HepG2 (cell line): ENCODE results near the gene ANKS4B. TPM values are rescaled to one million over a fixed set of nuclear protein-coding genes. Genes with fewer than 3 reads are reported as not detected.

Source experiments
- AKNA ChIP-seq: sonication (generic); formaldehyde crosslinking; IDR thresholded peaks from 2 replicates; pipeline ENCODE4 v1.4.0; 2020; ENCODE audit warnings: missing genetic modification reagents, borderline replicate concordance
- ETV5 ChIP-seq: IDR thresholded peaks from 2 replicates; pipeline ENCODE4 v1.6.1; 2018; ENCODE audit warnings: missing biosample characterization, missing genetic modification reagents, inconsistent platforms, borderline replicate concordance
- EZH2 ChIP-seq: conservative IDR thresholded peaks from 2 replicates; pipeline ENCODE4 v1.6.1; 2012; ENCODE audit warnings: mild to moderate bottlenecking, low read depth, low read length, moderate library complexity
- GLMP ChIP-seq: sonication (generic); formaldehyde crosslinking; IDR thresholded peaks from 2 replicates; pipeline ENCODE4 v1.9.0; 2021; ENCODE audit warnings: missing genetic modification reagents, mild to moderate bottlenecking, borderline replicate concordance
- HES4 ChIP-seq: sonication (generic); formaldehyde crosslinking; IDR thresholded peaks from 2 replicates; pipeline ENCODE4 v1.9.0; 2021; ENCODE audit warnings: mild to moderate bottlenecking, missing genetic modification reagents, borderline replicate concordance
- IRX3 ChIP-seq: sonication (generic); formaldehyde crosslinking; IDR thresholded peaks from 2 replicates; pipeline ENCODE4 v1.8.1; 2023; ENCODE audit warnings: mild to moderate bottlenecking, low read depth, missing genetic modification reagents, borderline replicate concordance
- KAT2B ChIP-seq: fragments of 150-350 bp; IDR thresholded peaks from 2 replicates; pipeline ENCODE4 v1.6.1; 2014; ENCODE audit warnings: low read depth, low read length, borderline replicate concordance
- MAFK ChIP-seq, 2 experiments: IDR thresholded peaks in 1 of 2; conservative IDR thresholded peaks in 1 of 2; 2 replicates each; pipeline ENCODE4 v1.6.1; 2011; ENCODE audit warnings: improper control_type of control experiment in 2 of 2, low read length in 2 of 2
- MTERF4 ChIP-seq: sonication (generic); formaldehyde crosslinking; IDR thresholded peaks from 2 replicates; pipeline ENCODE4 v1.8.0; 2023; ENCODE audit warnings: mild to moderate bottlenecking, missing genetic modification reagents
- MXI1 ChIP-seq: IDR thresholded peaks from 3 replicates; pipeline ENCODE4 v1.6.1; 2012; ENCODE audit warnings: low read depth, low read length, inconsistent platforms, borderline replicate concordance
- NCOA2 ChIP-seq: sonication (generic); formaldehyde crosslinking; IDR thresholded peaks from 2 replicates; pipeline ENCODE4 v1.8.0; 2022; ENCODE audit warnings: inconsistent platforms
- NR3C1 ChIP-seq: sonication (generic); formaldehyde crosslinking; IDR thresholded peaks from 2 replicates; pipeline ENCODE4 v1.4.0; 2020; ENCODE audit warnings: missing genetic modification reagents
- PAWR ChIP-seq: sonication (generic); formaldehyde crosslinking; IDR thresholded peaks from 2 replicates; pipeline ENCODE4 v1.4.0; 2020; ENCODE audit warnings: missing genetic modification reagents, mild to moderate bottlenecking, borderline replicate concordance
- PHF5A ChIP-seq: IDR thresholded peaks from one replicate; pipeline ENCODE4 v1.6.1; 2018; ENCODE audit warnings: low read depth, missing genetic modification reagents; ENCODE audit not compliant: unreplicated experiment
- REL ChIP-seq: sonication (generic); formaldehyde crosslinking; conservative IDR thresholded peaks from 2 replicates; pipeline ENCODE4 v1.8.0; 2022; ENCODE audit warnings: mild to moderate bottlenecking, missing genetic modification reagents, moderate library complexity
- SOX5 ChIP-seq: IDR thresholded peaks from 2 replicates; pipeline ENCODE4 v1.6.1; 2016; ENCODE audit warnings: borderline replicate concordance
- TBL1XR1 ChIP-seq: fragments of 150-350 bp; IDR thresholded peaks from 2 replicates; pipeline ENCODE4 v1.6.1; 2014; ENCODE audit warnings: borderline replicate concordance, low read length; ENCODE audit not compliant: partially characterized antibody
- TGIF2 ChIP-seq: IDR thresholded peaks from 2 replicates; pipeline ENCODE4 v1.6.1; 2016; ENCODE audit warnings: control low read depth, missing compliant biosample characterization
- YY1 ChIP-seq: IDR thresholded peaks from 2 replicates; pipeline ENCODE4 v1.6.1; 2011; ENCODE audit warnings: low read length, low read depth, moderate library complexity, mild to moderate bottlenecking; ENCODE audit not compliant: insufficient read depth, insufficient replicate concordance
- ZNF180 ChIP-seq: sonication (generic); formaldehyde crosslinking; IDR thresholded peaks from 2 replicates; pipeline ENCODE4 v1.4.0; 2020; ENCODE audit warnings: low read depth, missing genetic modification reagents, borderline replicate concordance
- ZNF20 ChIP-seq: sonication (generic); formaldehyde crosslinking; IDR thresholded peaks from 2 replicates; pipeline ENCODE4 v1.4.0; 2020; ENCODE audit warnings: mild to moderate bottlenecking, moderate library complexity, missing genetic modification reagents
- ZNF556 ChIP-seq: sonication (generic); formaldehyde crosslinking; IDR thresholded peaks from 2 replicates; pipeline ENCODE4 v1.4.0; 2020; ENCODE audit warnings: mild to moderate bottlenecking, missing genetic modification reagents, borderline replicate concordance
- ZNF598 ChIP-seq: sonication (generic); formaldehyde crosslinking; IDR thresholded peaks from 2 replicates; pipeline ENCODE4 v1.5.1; 2020; ENCODE audit warnings: mild to moderate bottlenecking, missing genetic modification reagents, borderline replicate concordance
- ZZZ3 ChIP-seq: sonication (generic); formaldehyde crosslinking; IDR thresholded peaks from 2 replicates; pipeline ENCODE4 v1.4.0; 2020; ENCODE audit warnings: missing genetic modification reagents, mild to moderate bottlenecking, borderline replicate concordance
- polyA plus RNA-seq, 8 experiments: library from polyadenylated mRNA; depleted of rRNA in 3 of 8; stranded (reverse) in 7 of 8; unstranded in 1 of 8; fragments of >200 nt; fragmentation: Illumina TruSeq in 4 of 8; extraction: Trizol in 4 of 8; gene quantifications; 2 replicates each; pipeline versions ENCODE4 v1.2.1 to v1.2.3, GENCODE V29; 2011 to 2016; ENCODE audit warnings: low read depth in 4 of 8, missing spikeins in 1 of 8, mixed read lengths in 1 of 8; ENCODE audit not compliant: insufficient read depth in 1 of 8
- total RNA-seq, 5 experiments: library from RNA; depleted of rRNA; stranded (reverse); fragments of >200 nt; fragmentation: Illumina TruSeq; extraction: Trizol; gene quantifications; 2 replicates each; pipeline ENCODE4 v1.2.3, GENCODE V29; 2016; ENCODE audit warnings: low read depth in 1 of 5
- TF ChIP-seq, protein P1 (sequence below): sonication (generic); formaldehyde crosslinking; IDR thresholded peaks from 2 replicates; pipeline ENCODE4 v1.8.1; 2023; ENCODE audit warnings: missing genetic modification reagents, mild to moderate bottlenecking, borderline replicate concordance

ANKS4B gene
- total and polyA plus RNA-seq, 2 of the 13 experiments (the other 11 are each of a cell fraction or from before 2014, with no cell fraction given), result 6.5 to 30.0 TPM

GRCh38 chr16:21186326-21186691 lies 47.2 kb upstream of the ANKS4B start (continued):
- peak; percentile 72; the same call in 1 of the 2 replicates for TF ChIP-seq ETV5 (CRISPR knock-in tag)
- no peak for TF ChIP-seq EZH2
- TF ChIP-seq ZNF556 (CRISPR knock-in tag), result no peak
- TF ChIP-seq HES4, result no peak
- no peak for TF ChIP-seq GLMP (CRISPR knock-in tag)
- TF ChIP-seq ZZZ3, result no peak
- TF ChIP-seq MXI1, result no peak; the same call in 2 of the 3 replicates
- peak; percentile 70 for TF ChIP-seq TBL1XR1
- no peak for TF ChIP-seq MAFK (conservative IDR thresholded peaks at IDR 0.05 in 1 of 2, IDR thresholded peaks at IDR 0.05 in 1 of 2; ENCODE audit: low read length in 2 of 2)
- no peak for TF ChIP-seq YY1
- TF ChIP-seq ZNF180, result 0 out of 2 replicates have a peak, but pooled peaks have one; percentile 5
- no peak for TF ChIP-seq ZNF20 (CRISPR knock-in tag)
- no peak for TF ChIP-seq AKNA (CRISPR knock-in tag)
- no peak for TF ChIP-seq REL (CRISPR knock-in tag)
- TF ChIP-seq TGIF2, result peak; percentile 85
- TF ChIP-seq MTERF4, result no peak
- peak; percentile 26 for TF ChIP-seq PHF5A
- no peak for TF ChIP-seq ZNF598
- no peak for TF ChIP-seq IRX3 (CRISPR knock-in tag)
- TF ChIP-seq NR3C1 (CRISPR knock-in tag), result no peak
- no peak for TF ChIP-seq PAWR (CRISPR knock-in tag)
- TF ChIP-seq KAT2B, result no peak
- TF ChIP-seq, protein P1, sequence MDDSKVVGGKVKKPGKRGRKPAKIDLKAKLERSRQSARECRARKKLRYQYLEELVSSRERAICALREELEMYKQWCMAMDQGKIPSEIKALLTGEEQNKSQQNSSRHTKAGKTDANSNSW (CRISPR knock-in tag), result no peak
- TF ChIP-seq SOX5 (CRISPR knock-in tag), result peak; percentile 100
- TF ChIP-seq NCOA2 (CRISPR knock-in tag), result peak; percentile 75
